H1 (cell line): Measurements from ENCODE around the gene GPC3. TPM values are rescaled to one million over a fixed set of nuclear protein-coding genes. Genes with fewer than 3 reads are reported as not detected.

Source experiments
- CTCF ChIA-PET: fragments of 300-600 bp; sonication (Branson Sonifier 250); formaldehyde crosslinking; loops from one replicate; lab custom pipeline; 2021; ENCODE audit not compliant: partially characterized antibody; lab: Charles Lee
- POLR2A ChIA-PET: fragments of 300-600 bp; sonication (Branson Sonifier 250); formaldehyde crosslinking; loops from one replicate; lab custom pipeline; 2021; ENCODE audit warnings: inconsistent platforms; ENCODE audit not compliant: partially characterized antibody; lab: Charles Lee
- DNase-seq, 2 experiments: peaks; one replicate each; pipeline versions ENCODE4 v3.0.0 to v3.0.0-alpha.2; 2010 to 2022; ENCODE audit warnings: low spot score in 2 of 2, low read depth in 1 of 2, mixed read lengths in 1 of 2
- FAIRE-seq: peaks from 2 replicates; lab custom pipeline; 2011; peaks lifted over from hg19 to GRCh38; lab: Jason Lieb, UNC
- H2AFZ ChIP-seq: 2 replicates; pipeline ENCODE4 v1.8.1; 2012; ENCODE audit warnings: low read length, inconsistent platforms
- H2AK5ac ChIP-seq: 2 replicates; pipeline ENCODE4 v1.6.1; 2013; ENCODE audit warnings: low read depth, low read length
- H2BK120ac ChIP-seq: replicated peaks from 2 replicates; pipeline ENCODE3; 2013; ENCODE audit warnings: low read depth, low read length, inconsistent platforms
- H2BK12ac ChIP-seq: 2 replicates; pipeline ENCODE4 v1.6.1; 2013; ENCODE audit warnings: low read depth, low read length
- H2BK15ac ChIP-seq: 2 replicates; pipeline ENCODE4 v1.6.1; 2013; ENCODE audit warnings: low read length
- H2BK20ac ChIP-seq: 2 replicates; pipeline ENCODE4 v1.6.1; 2013; ENCODE audit warnings: low read length
- H2BK5ac ChIP-seq: 2 replicates; pipeline ENCODE4 v1.6.1; 2013; ENCODE audit warnings: low read depth, low read length
- H3K14ac ChIP-seq: 2 replicates; pipeline ENCODE4 v1.6.1; 2013; ENCODE audit warnings: inconsistent platforms; ENCODE audit not compliant: insufficient read length
- H3K18ac ChIP-seq: 2 replicates; pipeline ENCODE4 v1.6.1; 2013; ENCODE audit warnings: low read length; ENCODE audit errors: extremely low read depth
- H3K23ac ChIP-seq: 2 replicates; pipeline ENCODE4 v1.6.1; 2013; ENCODE audit warnings: inconsistent platforms; ENCODE audit not compliant: insufficient read length
- H3K23me2 ChIP-seq: 2 replicates; pipeline ENCODE4 v1.6.1; 2013; ENCODE audit warnings: low read depth, low read length
- H3K27ac ChIP-seq: 2 replicates; pipeline ENCODE4 v1.6.1; 2011; ENCODE audit warnings: low read depth, low read length, inconsistent platforms
- H3K27me3 ChIP-seq, 4 experiments: replicated peaks in 1 of 4; 1 replicate in 1 of 4; 2 replicates in 3 of 4; pipeline versions ENCODE4 v1.6.1 to v1.8.1; 2011 to 2013; ENCODE audit warnings: low read length in 3 of 4, mild to moderate bottlenecking in 3 of 4, inconsistent platforms in 2 of 4, mixed read lengths in 2 of 4, moderate library complexity in 1 of 4; ENCODE audit not compliant: control insufficient read depth in 3 of 4, insufficient read depth in 3 of 4; ENCODE audit errors: extremely low read depth in 1 of 4
- H3K36me3 ChIP-seq, 4 experiments: 2 replicates each; pipeline versions ENCODE4 v1.6.1 to v1.8.1; 2011 to 2013; ENCODE audit warnings: mild to moderate bottlenecking in 4 of 4, low read length in 3 of 4, moderate library complexity in 2 of 4, control low read depth in 1 of 4, inconsistent platforms in 1 of 4; ENCODE audit not compliant: insufficient read depth in 4 of 4, control insufficient read depth in 2 of 4
- H3K4ac ChIP-seq: replicated peaks from 2 replicates; pipeline ENCODE3; 2013; ENCODE audit warnings: low read length, low read depth, mixed read lengths, inconsistent platforms; ENCODE audit not compliant: insufficient read length
- H3K4me1 ChIP-seq, 4 experiments: replicated peaks in 1 of 4; 1 replicate in 1 of 4; 2 replicates in 3 of 4; pipeline versions ENCODE4 v1.6.1 to v1.8.1; 2011 to 2013; ENCODE audit warnings: low read length in 3 of 4, inconsistent platforms in 2 of 4, mixed read lengths in 1 of 4; ENCODE audit not compliant: insufficient read depth in 4 of 4, control insufficient read depth in 3 of 4
- H3K4me2 ChIP-seq, 2 experiments: 2 replicates each; pipeline versions ENCODE4 v1.6.1 to v1.8.1; 2011 to 2013; ENCODE audit warnings: low read depth in 2 of 2, low read length in 2 of 2, control low read depth in 1 of 2, inconsistent platforms in 1 of 2, mild to moderate bottlenecking in 1 of 2; ENCODE audit not compliant: insufficient read depth in 1 of 2
- H3K4me3 ChIP-seq, 4 experiments: fragments of 200-600, 300-600 bp in 1 of 4; sonication (generic), shearing (Covaris generic), sonication (Bioruptor Twin) in 1 of 4; 2 replicates each; pipeline versions ENCODE4 v1.5.1 to v1.8.1; 2011 to 2016; ENCODE audit warnings: low read length in 4 of 4, low read depth in 3 of 4, control low read depth in 2 of 4, inconsistent platforms in 2 of 4, mild to moderate bottlenecking in 2 of 4, mixed read lengths in 1 of 4, moderate library complexity in 1 of 4; ENCODE audit not compliant: insufficient read depth in 2 of 4; ENCODE audit errors: extremely low read depth in 1 of 4
- H3K56ac ChIP-seq: replicated peaks from 2 replicates; pipeline ENCODE3; 2013; ENCODE audit warnings: low read depth, mild to moderate bottlenecking, mixed read lengths, low read length, inconsistent platforms; ENCODE audit not compliant: insufficient read length
- H3K79me1 ChIP-seq: 2 replicates; pipeline ENCODE4 v1.6.1; 2013; ENCODE audit warnings: low read depth, low read length, control low read depth
- H3K79me2 ChIP-seq, 2 experiments: 2 replicates each; pipeline versions ENCODE4 v1.6.1 to v1.8.1; 2012 to 2013; ENCODE audit warnings: low read length in 2 of 2, mild to moderate bottlenecking in 2 of 2, inconsistent platforms in 1 of 2; ENCODE audit not compliant: insufficient read depth in 2 of 2, control insufficient read depth in 1 of 2
- H3K9ac ChIP-seq, 4 experiments: replicated peaks in 1 of 4; 1 replicate in 1 of 4; 2 replicates in 3 of 4; pipeline versions ENCODE4 v1.6.1 to v1.8.1; 2011 to 2013; ENCODE audit warnings: low read depth in 3 of 4, low read length in 3 of 4, control low read depth in 2 of 4, mild to moderate bottlenecking in 2 of 4, moderate library complexity in 2 of 4, inconsistent platforms in 1 of 4; ENCODE audit errors: extremely low read depth in 1 of 4
- H3K9me3 ChIP-seq, 2 experiments: 2 replicates each; pipeline versions ENCODE4 v1.6.1 to v1.8.1; 2012 to 2013; ENCODE audit warnings: mild to moderate bottlenecking in 2 of 2, moderate library complexity in 2 of 2, control low read depth in 1 of 2, inconsistent platforms in 1 of 2, low read depth in 1 of 2, low read length in 1 of 2, mixed read lengths in 1 of 2; ENCODE audit not compliant: insufficient read depth in 2 of 2
- H4K20me1 ChIP-seq, 2 experiments: replicated peaks in 1 of 2; 2 replicates each; pipeline versions ENCODE3 to v1.8.1; 2011 to 2013; ENCODE audit warnings: inconsistent platforms in 2 of 2, low read length in 2 of 2, mild to moderate bottlenecking in 1 of 2; ENCODE audit not compliant: insufficient read depth in 2 of 2, control insufficient read depth in 1 of 2
- H4K5ac ChIP-seq: 2 replicates; pipeline ENCODE4 v1.6.1; 2013; ENCODE audit warnings: low read length, low read depth, mixed read lengths, inconsistent platforms; ENCODE audit not compliant: insufficient read length
- H4K8ac ChIP-seq: 2 replicates; pipeline ENCODE4 v1.8.0; 2013; ENCODE audit warnings: mild to moderate bottlenecking, moderate library complexity, low read length, inconsistent platforms; ENCODE audit not compliant: insufficient read depth; ENCODE audit errors: extremely low read depth
- H4K91ac ChIP-seq: replicated peaks from 2 replicates; pipeline ENCODE3; 2013; ENCODE audit warnings: low read length, mixed read lengths, inconsistent platforms; ENCODE audit not compliant: insufficient read length
- WGBS, 2 experiments: shearing (Covaris generic) in 1 of 2; methylation state at CpG; one replicate each; pipeline versions ENCODE4 v1.1.6 to v1.1.7; 2013 to 2015; ENCODE audit warnings: low lambda C conversion rate in 2 of 2, mixed read lengths in 2 of 2, inconsistent platforms in 1 of 2, low coverage in 1 of 2, missing lambda C conversion rate in 1 of 2; ENCODE audit not compliant: insufficient replicate concordance in 2 of 2, insufficient coverage in 1 of 2, insufficient read length in 1 of 2; ENCODE audit errors: extremely low coverage in 1 of 2, missing lambda C conversion rate in 1 of 2; 5-methylcytosine and 5-hydroxymethylcytosine counted together
- polyA plus RNA-seq, 7 experiments: library from polyadenylated mRNA; depleted of rRNA in 3 of 7; stranded (reverse) in 5 of 7; unstranded in 2 of 7; fragments of >200 nt in 5 of 7; fragments of 200-250 nt in 2 of 7; gene quantifications; 1 replicate in 5 of 7; 2 replicates in 1 of 7; 4 replicates in 1 of 7; pipeline versions ENCODE4 v1.2.1 to v1.2.3, GENCODE V29; 2011 to 2013; ENCODE audit warnings: missing spikeins in 2 of 7, mixed read lengths in 2 of 7
- total RNA-seq: library from RNA; stranded (reverse); fragmentation: NEBNext Ultra II Directional; extraction: Animal tissue kit (Norgen Biotek cat#: 25700); gene quantifications from 2 replicates; pipeline ENCODE4 v1.2.1, GENCODE V29; 2021

GPC3 gene
- total and polyA plus RNA-seq, 2 of the 8 experiments (the other 6 are each of a cell fraction or from before 2014, with no cell fraction given): 64.8 to 71.9 TPM

- Histone ChIP-seq H3K4me2 (peak overlapping the region; percentile 49 to 98; a peak in 2 of 4 replicates), H2BK20ac (no peak overlapping the region), H3K36me3 (no peaks in the 10 kb centered on the region), H2AK5ac (no peak overlapping the region), H3K9ac (no peak overlapping the region), H3K79me2 (peaks cover 0 to 26% of the 10 kb centered on the region in 2 experiments; a peak in 2 of 4 replicates), H3K56ac (no peak overlapping the region), H3K14ac (no peak overlapping the region), H3K4me1 (peaks cover 1 to 19% (median 13%) of the 10 kb centered on the region in 4 experiments; a peak in 4 of 7 replicates), H3K27me3 (peaks cover 0 to 3% (median 0%) of the 10 kb centered on the region in 4 experiments; a peak in 2 of 7 replicates), H2BK12ac (no peak overlapping the region), H2AFZ (no peak overlapping the region), H3K4ac (no peak overlapping the region), H4K91ac (no peak overlapping the region), H2BK5ac (no peak overlapping the region), H4K8ac (no peak overlapping the region), H3K4me3 (no peak overlapping the region), H2BK15ac (no peak overlapping the region), H3K23me2 (peaks cover 12% of the 10 kb centered on the region; the same call in 1 of the 2 replicates), H3K9me3 (no peaks in the 10 kb centered on the region), H3K23ac (no peak overlapping the region), H2BK120ac (no peak overlapping the region), H4K20me1 (no peaks in the 10 kb centered on the region), H3K79me1 (no peaks in the 10 kb centered on the region), H3K18ac (no peak overlapping the region), H3K27ac (no peak overlapping the region), H4K5ac (no peak overlapping the region)
- POLR2A ChIA-PET: interaction anchor here (1.1 kb wide), 1 partner anchor 10 kb away, joined by 3 read pairs; no protein-coding TSS in a partner anchor
- FAIRE-seq: no peak
- CTCF ChIA-PET: interaction anchor here (1.1 to 1.3 kb wide), 2 partner anchors 8 to 10 kb away, joined by 3 read pairs; no protein-coding TSS in a partner anchor
- no peak for DNase-seq
- WGBS, 2 experiments: 71% methylated on average over 3 of the region's 3 CpGs; no CpG with 5 or more reads in 1 of the 2 experiments
Measured at GRCh38 chrX:133981924-133982323, 3.5 kb downstream of the GPC3 start.
